LoVo (cell line): ENCODE measurements around the gene SSH2.
A peak's percentile ranks its signal among the peaks of the same experiment; 100 is the strongest.

Experiments used
- DNase-seq: peaks from one replicate; pipeline ENCODE4 v3.0.0-alpha.2; 2016; ENCODE audit warnings: low spot score

Gene SSH2

GRCh38 chr17:29777663-29778062 is 152.4 kb downstream of the SSH2 start:
- no peak for DNase-seq

DNA sequence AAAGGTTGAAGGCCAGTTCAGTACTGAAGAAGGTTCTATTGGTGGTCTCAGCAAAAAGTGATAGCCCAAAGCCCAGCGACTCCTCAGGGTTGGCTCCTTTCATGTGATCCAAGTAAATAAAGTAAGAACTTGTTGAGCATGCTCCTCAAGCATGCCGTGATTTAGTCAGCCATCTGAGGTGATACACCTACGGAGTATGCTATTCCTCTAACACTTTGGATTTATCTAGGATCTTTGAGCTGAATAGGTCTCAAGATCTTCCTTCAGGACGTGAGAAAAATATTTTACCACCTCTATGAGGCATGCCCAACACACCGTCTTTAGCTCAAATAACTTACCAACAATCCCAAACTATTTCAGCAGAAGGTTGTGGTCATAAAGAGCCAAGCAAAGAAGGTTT is 154.0 kb downstream of the SSH2 start:
- DNase-seq, result no peak

DNA sequence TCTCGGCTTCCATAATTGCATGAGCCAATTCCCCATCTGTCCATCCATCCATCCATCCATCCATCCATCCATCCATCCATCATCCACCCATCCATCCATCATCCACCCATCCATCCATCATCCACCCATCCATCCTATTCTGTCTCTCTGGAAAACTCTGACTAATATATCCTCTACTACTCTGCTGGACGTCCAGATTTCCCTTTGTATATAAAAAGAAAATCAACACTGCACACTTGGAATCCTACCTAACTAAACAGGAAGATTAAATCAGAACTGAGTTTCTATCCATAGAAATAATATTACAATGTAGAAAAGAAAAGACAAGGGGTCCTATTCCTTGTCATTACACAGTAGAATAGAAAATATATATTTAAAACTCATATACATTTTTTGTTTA is 157.0 kb downstream of the SSH2 start:
- no peak for DNase-seq

DNA sequence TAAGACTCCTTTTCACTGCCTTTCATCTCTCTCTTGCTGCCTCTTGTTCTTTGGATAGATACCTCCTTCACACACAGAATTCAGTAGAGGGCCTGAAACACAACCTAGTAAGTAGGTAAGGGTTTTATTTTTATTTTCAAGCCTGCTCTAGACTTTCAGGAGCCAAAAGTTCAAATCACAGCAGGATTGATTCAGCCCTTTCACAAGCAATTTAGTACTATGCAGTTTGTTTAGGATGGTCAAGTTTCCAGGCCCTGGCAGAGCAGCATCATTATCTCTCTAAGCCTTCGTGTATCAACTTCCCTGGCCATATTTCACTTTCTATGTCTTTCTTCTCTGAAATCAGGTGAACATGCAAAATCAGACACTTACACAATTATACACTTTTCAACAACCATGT is 158.5 kb downstream of the SSH2 start:
- DNase-seq, result no peak

DNA sequence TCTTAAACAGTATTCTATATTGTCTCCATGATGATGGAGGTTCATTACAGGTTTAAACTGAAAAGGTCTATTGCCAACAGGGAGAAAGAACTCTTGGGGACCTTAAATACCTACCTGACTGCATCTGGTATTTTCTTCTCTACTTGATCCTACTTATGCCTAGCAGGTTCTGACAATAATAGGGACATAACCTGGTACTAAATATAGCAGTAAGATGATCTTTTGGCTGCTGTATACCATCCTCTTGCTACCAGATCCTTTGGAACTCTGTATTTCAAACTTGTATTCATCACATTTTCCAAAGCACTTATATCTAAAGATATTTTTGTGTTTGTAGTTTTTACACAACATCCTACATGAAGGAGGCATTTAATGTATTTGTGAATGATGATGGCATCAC is 160.8 kb downstream of the SSH2 start:
- no peak for DNase-seq

DNA sequence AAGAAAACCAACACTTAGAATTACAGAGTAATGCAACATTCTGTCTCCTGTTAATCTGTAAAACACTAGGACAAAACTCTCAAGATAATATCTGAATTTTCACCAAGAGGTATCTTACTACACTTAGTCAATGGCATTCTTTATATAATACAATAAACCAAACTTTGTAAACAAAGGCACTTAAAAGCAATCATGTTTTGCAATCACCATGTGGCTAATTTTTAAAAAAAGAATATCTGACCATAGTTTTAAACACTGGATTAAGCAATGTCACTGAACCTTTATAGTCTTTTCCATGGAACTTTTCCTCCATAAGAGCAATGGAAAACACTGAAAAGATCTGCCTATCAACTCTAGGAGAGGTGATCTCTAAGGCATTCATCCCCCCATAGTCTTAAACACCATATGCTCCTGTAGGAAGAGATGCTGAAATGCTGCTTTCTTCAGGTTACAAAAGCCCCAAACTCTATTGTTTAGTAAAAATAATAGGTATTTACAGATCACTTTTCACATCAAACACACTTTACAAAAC is 163.2 kb downstream of the SSH2 start:
- DNase-seq, result no peak

GRCh38 chr17:29764748-29765147 is 165.3 kb downstream of the SSH2 start:
- no peak for DNase-seq

- no peak for DNase-seq
Measured at GRCh38 chr17:29764217-29764616, 165.8 kb downstream of the SSH2 start.

DNA sequence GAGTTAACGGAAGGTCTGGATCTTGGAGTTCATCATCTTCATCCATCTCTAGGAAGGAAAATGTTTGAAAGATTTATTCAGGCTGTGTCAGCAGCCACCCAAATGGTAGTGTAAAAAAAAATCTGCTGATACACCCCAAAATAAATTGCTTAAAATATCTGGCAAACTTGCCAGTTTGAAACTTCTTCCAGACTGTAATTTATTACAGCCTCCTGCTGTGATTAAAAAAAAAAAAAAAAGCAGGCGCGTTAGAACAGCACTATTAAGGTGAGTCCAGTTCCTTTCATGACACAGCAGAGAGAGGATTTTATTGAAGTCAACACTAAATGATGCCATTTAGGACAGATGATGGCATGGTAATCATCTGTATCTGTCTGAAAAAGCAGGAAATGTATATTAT is 166.8 kb downstream of the SSH2 start:
- DNase-seq, result no peak

- peak; percentile 53 for DNase-seq
Measured at GRCh38 chr17:29761040-29761761, 168.8 kb downstream of the SSH2 start.

DNA sequence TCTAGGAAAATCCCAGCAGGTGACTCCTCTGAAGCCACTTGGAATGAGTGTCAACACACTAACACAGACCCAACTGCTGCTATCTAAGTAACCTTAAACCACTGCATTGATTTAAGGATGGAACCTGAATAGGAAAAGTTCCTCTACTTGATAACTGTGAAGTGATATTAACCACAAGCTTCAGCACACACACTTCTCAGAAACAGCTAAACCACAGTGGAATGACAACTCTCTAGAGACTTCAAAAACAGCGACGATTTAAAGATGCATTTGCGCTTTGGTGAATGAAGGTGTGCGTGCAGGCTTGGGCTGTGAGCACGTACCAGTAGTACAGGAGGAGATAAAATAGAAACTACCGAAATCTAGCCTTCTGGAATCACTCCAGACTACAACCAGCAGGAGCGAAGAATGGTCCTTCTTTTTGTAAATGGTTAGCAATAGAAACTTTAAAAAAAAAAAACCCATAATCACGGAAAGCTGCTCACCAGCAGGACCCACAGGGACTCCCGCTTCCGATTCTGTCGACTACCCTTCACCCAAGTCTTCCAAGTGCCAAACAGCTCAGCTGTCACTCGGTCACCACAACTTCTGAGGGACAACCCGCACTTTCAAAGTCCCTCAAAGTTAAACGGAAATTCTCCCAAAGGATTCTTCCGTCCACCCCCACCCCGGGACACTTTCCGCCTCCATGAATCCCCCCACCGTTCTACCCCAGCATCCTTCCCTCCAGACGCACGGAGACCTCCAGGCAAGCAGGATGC is 169.6 kb downstream of the SSH2 start:
- DNase-seq, result no peak

DNA sequence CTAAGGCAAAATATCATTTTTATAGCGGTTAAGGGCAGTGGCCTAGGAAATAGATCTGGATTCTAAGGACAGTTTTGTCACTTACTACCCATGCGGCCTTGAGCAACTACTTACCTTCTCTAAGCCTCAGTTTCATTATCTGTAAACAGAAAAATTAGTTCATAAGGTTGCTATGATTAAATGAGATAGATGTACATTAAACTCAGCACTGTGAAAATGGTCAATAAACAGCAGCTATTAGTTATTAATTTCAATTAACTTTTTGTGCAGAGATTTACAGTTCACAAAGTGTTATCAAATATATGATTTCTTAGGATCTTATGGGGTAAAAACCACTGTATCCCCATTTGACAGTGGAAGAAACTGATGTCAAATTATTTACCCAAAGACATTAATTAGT is 171.8 kb downstream of the SSH2 start:
- no peak for DNase-seq

DNA sequence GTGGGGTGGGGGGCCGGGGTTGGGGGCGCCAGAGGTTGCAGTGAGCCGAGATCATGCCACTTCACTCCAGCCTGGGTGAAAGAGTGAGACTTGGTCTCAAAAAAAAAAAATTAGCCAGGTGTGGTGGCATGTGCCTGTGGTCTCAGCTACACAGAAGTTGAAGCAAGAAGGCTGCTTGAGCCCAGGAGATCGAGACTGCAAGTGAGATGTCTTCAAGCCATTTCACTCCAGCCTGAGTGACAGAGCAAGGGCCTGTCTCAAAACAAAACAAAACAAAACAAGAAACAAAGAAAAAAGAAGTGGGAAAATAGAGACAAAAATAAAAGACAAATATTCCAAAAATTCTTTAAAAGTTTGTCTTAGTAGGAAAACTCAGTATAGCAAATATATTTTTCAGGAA is 172.2 kb downstream of the SSH2 start:
- no peak for DNase-seq

- no peak for DNase-seq
Measured at GRCh38 chr17:29753845-29754439, 176.1 kb downstream of the SSH2 start.

GRCh38 chr17:29749045-29749825 is 180.8 kb downstream of the SSH2 start:
- no peak for DNase-seq

GRCh38 chr17:29748400-29748799 is 181.6 kb downstream of the SSH2 start:
- DNase-seq, result no peak

DNA sequence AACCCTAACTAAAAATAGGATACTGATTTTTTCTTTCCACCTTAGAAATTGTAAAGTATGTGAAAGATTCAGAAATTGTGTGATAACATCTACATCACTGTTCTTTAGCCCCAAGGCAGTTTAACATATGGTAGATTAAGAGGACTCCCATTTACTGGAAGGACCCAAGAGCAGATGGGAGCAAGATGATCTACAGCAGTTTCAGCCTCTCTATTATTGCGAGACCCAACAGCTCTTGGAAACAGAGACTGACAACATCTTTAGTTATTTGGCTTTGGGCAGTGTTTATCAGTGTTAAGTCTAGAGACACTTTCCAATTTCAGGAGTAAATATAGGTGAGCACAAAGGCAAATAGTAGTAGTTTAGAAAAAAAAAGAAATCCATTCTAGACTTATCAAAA is 182.4 kb downstream of the SSH2 start:
- no peak for DNase-seq

DNA sequence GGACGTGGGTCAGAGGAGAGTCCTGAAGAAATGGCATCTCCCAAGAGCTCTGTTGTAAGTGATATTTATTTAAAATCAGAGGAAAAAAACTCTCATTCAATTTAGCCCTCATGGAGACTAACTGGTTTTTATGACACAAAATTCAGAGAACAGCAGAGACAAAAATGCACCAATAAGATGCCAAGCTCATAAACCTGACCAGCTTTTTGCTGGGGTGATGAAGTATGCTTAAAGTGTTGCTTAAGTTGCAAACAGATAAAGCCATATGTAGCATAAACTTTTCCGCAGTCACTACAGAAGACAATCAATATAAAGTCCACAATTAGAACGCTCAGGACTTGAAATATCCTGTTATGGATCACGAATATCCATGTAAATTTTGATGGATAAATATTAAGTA is 183.4 kb downstream of the SSH2 start:
- no peak for DNase-seq

GRCh38 chr17:29744121-29744520 is 185.9 kb downstream of the SSH2 start:
- DNase-seq, result no peak

GRCh38 chr17:29742210-29742513 is 187.9 kb downstream of the SSH2 start:
- no peak for DNase-seq

DNA sequence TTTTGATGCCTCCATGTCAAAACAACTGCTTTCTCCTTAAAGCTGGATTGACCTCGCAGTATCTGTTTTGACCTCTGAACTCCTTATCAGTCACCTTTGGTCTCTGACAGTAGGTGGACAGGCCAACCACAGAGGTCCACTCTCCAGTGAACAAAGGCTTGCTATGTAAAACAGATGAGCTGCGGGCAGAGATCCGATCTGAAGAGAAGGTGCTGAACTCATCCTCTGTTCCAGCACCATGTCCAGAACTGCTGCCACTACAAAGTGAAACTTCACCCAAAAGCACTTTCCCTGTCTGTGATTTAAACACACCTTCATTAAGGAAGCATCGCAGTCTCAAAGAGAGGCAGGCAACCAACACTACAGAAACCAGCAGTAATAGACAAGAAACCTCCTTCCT is 190.0 kb downstream of the SSH2 start:
- no peak for DNase-seq

- DNase-seq, result no peak
Measured at GRCh38 chr17:29734640-29735039, 195.4 kb downstream of the SSH2 start.

GRCh38 chr17:29733166-29733565 is 196.9 kb downstream of the SSH2 start:
- DNase-seq, result no peak
